OCI-LY1 (cell line): ENCODE data around the gene TCHP.

Source experiments
- H2AFZ ChIP-seq: fragments of 200-600 bp; sonication (generic), shearing (Covaris generic); 2 replicates; pipeline ENCODE4 v1.6.0; 2014; ENCODE audit warnings: antibody characterized with exemption, mild to moderate bottlenecking, low read length
- H3F3A ChIP-seq: fragments of 200-600 bp; sonication (generic), shearing (Covaris generic); 2 replicates; pipeline ENCODE4 v1.6.0; 2014; ENCODE audit warnings: mild to moderate bottlenecking, antibody characterized with exemption, low read length, moderate library complexity; ENCODE audit not compliant: insufficient read depth
- H3K27ac ChIP-seq: fragments of 200-600 bp; sonication (generic); 2 replicates; pipeline ENCODE4 v1.5.1; 2014; ENCODE audit warnings: low read length, mixed run types, mild to moderate bottlenecking, low read depth; ENCODE audit not compliant: poor library complexity, severe bottlenecking
- H3K27me3 ChIP-seq: fragments of 200-600 bp; sonication (generic); 2 replicates; pipeline ENCODE4 v1.6.0; 2014; ENCODE audit warnings: antibody characterized with exemption, mild to moderate bottlenecking, low read length, moderate library complexity; ENCODE audit not compliant: insufficient read depth
- H3K36me3 ChIP-seq: fragments of 200-600 bp; sonication (generic); 2 replicates; pipeline ENCODE4 v1.6.1; 2014; ENCODE audit warnings: mild to moderate bottlenecking, antibody characterized with exemption, low read length, moderate library complexity, mixed read lengths; ENCODE audit not compliant: insufficient read depth
- H3K4me1 ChIP-seq: fragments of 200-600 bp; sonication (generic); 2 replicates; pipeline ENCODE4 v1.5.1; 2014; ENCODE audit warnings: mild to moderate bottlenecking, low read length, moderate library complexity; ENCODE audit not compliant: insufficient read depth, severe bottlenecking
- H3K4me2 ChIP-seq: fragments of 200-600 bp; sonication (generic), shearing (Covaris generic); 2 replicates; pipeline ENCODE4 v1.6.1; 2014; ENCODE audit warnings: low read length
- H3K4me3 ChIP-seq: fragments of 200-600 bp; sonication (generic); 2 replicates; pipeline ENCODE4 v1.5.1; 2014; ENCODE audit warnings: low read length, low read depth, mild to moderate bottlenecking, mixed read lengths; ENCODE audit not compliant: poor library complexity, severe bottlenecking
- H3K79me2 ChIP-seq: fragments of 200-600 bp; shearing (Covaris generic); 2 replicates; pipeline ENCODE4 v1.6.1; 2016; ENCODE audit warnings: mixed run types, low read length, mixed read lengths; ENCODE audit not compliant: insufficient read depth
- H3K9ac ChIP-seq: fragments of 200-600 bp; sonication (generic), shearing (Covaris generic); 2 replicates; pipeline ENCODE4 v1.6.1; 2014; ENCODE audit warnings: mild to moderate bottlenecking, low read length, mixed read lengths
- H3K9me2 ChIP-seq: fragments of 200-600 bp; sonication (generic), shearing (Covaris generic); 2 replicates; pipeline ENCODE4 v1.6.1; 2014; ENCODE audit warnings: low read depth, mild to moderate bottlenecking, low read length, mixed read lengths
- H3K9me3 ChIP-seq: fragments of 200-600 bp; shearing (Covaris generic); 2 replicates; pipeline ENCODE4 v1.6.1; 2014; ENCODE audit warnings: low read length, mixed read lengths
- H4K20me1 ChIP-seq: fragments of 200-600 bp; sonication (generic), shearing (Covaris generic); 2 replicates; pipeline ENCODE4 v1.6.0; 2016; ENCODE audit warnings: mild to moderate bottlenecking, low read length; ENCODE audit not compliant: insufficient read depth
- CTCF ChIP-seq: fragments of 200-600 bp; sonication (generic), shearing (Covaris generic); IDR thresholded peaks from 2 replicates; pipeline ENCODE4 v1.5.1; 2017; ENCODE audit warnings: mild to moderate bottlenecking, antibody characterized with exemption, low read length, moderate library complexity, mixed read lengths
- EZH2 ChIP-seq: fragments of 200-600 bp; sonication (generic), shearing (Covaris generic); IDR thresholded peaks from 2 replicates; pipeline ENCODE4 v1.8.0; 2017; ENCODE audit warnings: borderline replicate concordance, mixed run types, mild to moderate bottlenecking, antibody characterized with exemption, low read length, moderate library complexity, mixed read lengths

TCHP gene

GRCh38 chr12:109953656-109954055 is 53.6 kb downstream of the TCHP start:
- H3K27me3 ChIP-seq = no peaks in the 10 kb centered on the region

GRCh38 chr12:109958374-109958773 is 58.3 kb downstream of the TCHP start:
- no peak overlapping the region for H3K9ac ChIP-seq
- peaks cover 53% of the 10 kb centered on the region for H3K36me3 ChIP-seq
- no peaks in the 10 kb centered on the region for H3F3A ChIP-seq
- H3K27me3 ChIP-seq = no peaks in the 10 kb centered on the region
- no peak overlapping the region for H3K4me3 ChIP-seq
- no peaks in the 10 kb centered on the region for H3K79me2 ChIP-seq
- no peak overlapping the region for H3K4me2 ChIP-seq
- no peak for TF ChIP-seq EZH2
- TF ChIP-seq CTCF = no peak
- H3K9me2 ChIP-seq = no peaks in the 10 kb centered on the region
- H3K4me1 ChIP-seq = no peaks in the 10 kb centered on the region
- H2AFZ ChIP-seq = no peak overlapping the region
- no peak overlapping the region for H3K27ac ChIP-seq
- no peaks in the 10 kb centered on the region for H4K20me1 ChIP-seq
- H3K9me3 ChIP-seq = no peaks in the 10 kb centered on the region

More at GRCh38 chr12:109953656-109954055, 53.6 kb downstream of the TCHP start:
- Histone ChIP-seq H3K79me2 (no peaks in the 10 kb centered on the region), H3K9me2 (no peaks in the 10 kb centered on the region), H3K27ac (no peak overlapping the region), H4K20me1 (no peaks in the 10 kb centered on the region), H3K4me1 (no peaks in the 10 kb centered on the region), H2AFZ (no peak overlapping the region), H3F3A (no peaks in the 10 kb centered on the region), H3K4me3 (no peak overlapping the region), H3K36me3 (peaks cover 52% of the 10 kb centered on the region), H3K4me2 (no peak overlapping the region), H3K9ac (no peak overlapping the region), H3K9me3 (no peaks in the 10 kb centered on the region)
- TF ChIP-seq EZH2 (no peak), CTCF (no peak)

- H3K79me2 ChIP-seq = no peaks in the 10 kb centered on the region
- H3K27ac ChIP-seq = no peak overlapping the region
- H3K4me1 ChIP-seq = no peaks in the 10 kb centered on the region
- TF ChIP-seq EZH2 = no peak
- no peak for TF ChIP-seq CTCF
- H4K20me1 ChIP-seq = no peaks in the 10 kb centered on the region
- H3K4me3 ChIP-seq = no peak overlapping the region
- peaks cover 58% of the 10 kb centered on the region for H3K36me3 ChIP-seq
- H3K9me2 ChIP-seq = no peaks in the 10 kb centered on the region
- H3F3A ChIP-seq = no peaks in the 10 kb centered on the region
- no peak overlapping the region for H3K9ac ChIP-seq
- H3K9me3 ChIP-seq = no peaks in the 10 kb centered on the region
- no peaks in the 10 kb centered on the region for H3K27me3 ChIP-seq
- no peak overlapping the region for H3K4me2 ChIP-seq
- no peak overlapping the region for H2AFZ ChIP-seq
These were observed 59.5 kb downstream of the TCHP start for GRCh38 chr12:109959411-109960093.
